Activated CD4-positive, CD25-positive, alpha-beta regulatory T cell treated with anti-CD3 and anti-CD28 coated beads, Interleukin-2, amount 50 U/mL, for 24 hours (primary cell): Measurements from ENCODE around the gene LINGO3.
"Not testable (repeated sequence)": the region's sequence is repeated elsewhere in the genome, so short reads cannot be mapped to it uniquely, and the experiment has no call there.

ENCODE experiments used
- ATAC-seq, 2 donors: fragments of 150-1000 bp; cut with Tn5 transposase; one replicate each; pipeline ENCODE4 v1.10.0; 2021; ENCODE audit warnings: mild to moderate bottlenecking in 1 of 2, moderate library complexity in 1 of 2

Gene LINGO3, protein sequence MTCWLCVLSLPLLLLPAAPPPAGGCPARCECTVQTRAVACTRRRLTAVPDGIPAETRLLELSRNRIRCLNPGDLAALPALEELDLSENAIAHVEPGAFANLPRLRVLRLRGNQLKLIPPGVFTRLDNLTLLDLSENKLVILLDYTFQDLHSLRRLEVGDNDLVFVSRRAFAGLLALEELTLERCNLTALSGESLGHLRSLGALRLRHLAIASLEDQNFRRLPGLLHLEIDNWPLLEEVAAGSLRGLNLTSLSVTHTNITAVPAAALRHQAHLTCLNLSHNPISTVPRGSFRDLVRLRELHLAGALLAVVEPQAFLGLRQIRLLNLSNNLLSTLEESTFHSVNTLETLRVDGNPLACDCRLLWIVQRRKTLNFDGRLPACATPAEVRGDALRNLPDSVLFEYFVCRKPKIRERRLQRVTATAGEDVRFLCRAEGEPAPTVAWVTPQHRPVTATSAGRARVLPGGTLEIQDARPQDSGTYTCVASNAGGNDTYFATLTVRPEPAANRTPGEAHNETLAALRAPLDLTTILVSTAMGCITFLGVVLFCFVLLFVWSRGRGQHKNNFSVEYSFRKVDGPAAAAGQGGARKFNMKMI

DNA sequence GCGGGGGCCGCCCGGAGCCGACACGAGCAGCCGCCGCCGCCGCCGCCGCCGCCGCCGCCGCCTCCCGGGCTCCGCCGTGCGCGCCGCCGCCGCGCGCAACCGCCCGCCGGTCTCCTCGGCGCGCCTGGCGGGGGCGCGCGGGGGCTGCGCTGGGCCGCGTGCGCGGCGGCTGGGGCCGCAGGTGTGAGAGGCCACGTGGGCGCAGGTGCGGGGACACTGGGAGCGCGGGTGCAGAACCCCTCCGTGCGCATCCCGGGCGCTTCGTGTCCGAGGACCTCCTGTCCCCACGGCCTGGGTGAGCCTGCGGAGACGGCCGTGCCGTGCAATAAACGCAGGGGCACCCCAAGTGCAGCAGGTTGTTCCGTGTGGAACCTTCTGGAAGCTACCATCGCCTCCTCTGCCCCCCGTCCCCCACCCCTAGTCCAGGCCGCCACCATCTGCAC, at the start of gene LINGO3:
Gene LINGO3, minus strand, starts transcription at position 41 of the 443 bp plus-strand sequence. CDS start 16,378 bp downstream, outside the sequence.
- ATAC-seq, result no peak

- ATAC-seq, result no peak
Measured at GRCh38 chr19:2356036-2356646, 48.2 kb upstream of the LINGO3 start.

DNA sequence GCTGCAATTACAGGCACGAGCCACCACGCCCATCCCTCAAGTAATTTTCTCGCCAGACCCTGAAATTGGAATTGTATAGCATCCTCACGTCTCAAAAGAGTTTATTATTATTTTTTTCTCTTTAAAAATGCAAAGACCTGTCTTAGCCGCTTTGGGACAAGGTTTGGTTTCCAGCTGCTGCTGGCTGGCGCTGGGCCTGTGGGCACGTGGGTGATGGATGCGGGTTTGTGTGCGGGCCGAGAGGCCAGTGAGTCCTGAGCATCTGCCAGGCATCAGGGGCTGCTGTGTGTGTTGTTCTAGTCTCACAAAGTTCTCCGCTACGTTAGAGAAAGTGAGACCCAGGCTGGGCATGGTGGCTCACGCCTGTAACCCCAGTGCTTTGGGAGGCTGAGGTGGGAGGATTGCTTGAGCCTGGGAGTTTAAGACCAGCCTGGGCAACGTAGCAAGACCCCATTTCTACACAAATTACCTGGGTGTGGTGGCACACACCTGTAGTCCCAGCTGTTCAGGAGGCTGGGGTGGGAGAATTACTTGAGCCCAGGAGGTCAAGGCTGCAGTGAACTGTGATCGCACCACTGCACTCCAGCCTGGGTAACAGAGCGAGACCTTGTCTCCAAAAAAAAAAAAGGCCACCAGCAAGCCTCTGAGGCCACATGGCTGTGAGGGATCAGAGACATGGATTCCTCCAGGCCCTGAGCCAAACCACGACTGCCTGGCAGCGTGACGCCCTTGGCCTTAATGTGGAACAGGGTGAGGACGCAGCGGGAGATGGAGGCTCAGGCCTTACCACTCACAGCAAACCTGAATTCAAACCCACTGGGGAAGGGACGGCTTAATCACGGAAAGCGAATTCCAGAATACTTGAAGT, 47.4 kb upstream of the LINGO3 start:
- ATAC-seq, result no peak

DNA sequence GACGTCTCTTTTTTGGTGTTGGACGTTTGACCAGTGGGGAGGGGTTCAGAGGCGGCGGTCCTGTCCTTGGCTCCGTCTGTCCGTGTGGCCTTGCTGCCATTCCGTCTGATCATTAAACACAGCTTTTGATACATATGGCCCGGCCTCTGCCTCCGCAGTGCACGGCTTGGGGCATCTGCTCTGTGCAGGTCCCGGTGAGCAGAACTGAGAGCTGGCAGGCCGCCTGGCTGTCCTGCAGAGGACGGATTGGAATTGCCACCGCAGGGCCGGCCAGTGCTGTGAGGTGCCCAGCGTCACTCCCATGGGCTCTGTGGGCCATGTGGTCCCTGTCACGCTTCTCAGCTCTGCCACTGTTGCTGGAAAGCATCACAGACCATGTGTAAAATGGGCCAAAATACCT, 46.7 kb upstream of the LINGO3 start:
- no peak for ATAC-seq

DNA sequence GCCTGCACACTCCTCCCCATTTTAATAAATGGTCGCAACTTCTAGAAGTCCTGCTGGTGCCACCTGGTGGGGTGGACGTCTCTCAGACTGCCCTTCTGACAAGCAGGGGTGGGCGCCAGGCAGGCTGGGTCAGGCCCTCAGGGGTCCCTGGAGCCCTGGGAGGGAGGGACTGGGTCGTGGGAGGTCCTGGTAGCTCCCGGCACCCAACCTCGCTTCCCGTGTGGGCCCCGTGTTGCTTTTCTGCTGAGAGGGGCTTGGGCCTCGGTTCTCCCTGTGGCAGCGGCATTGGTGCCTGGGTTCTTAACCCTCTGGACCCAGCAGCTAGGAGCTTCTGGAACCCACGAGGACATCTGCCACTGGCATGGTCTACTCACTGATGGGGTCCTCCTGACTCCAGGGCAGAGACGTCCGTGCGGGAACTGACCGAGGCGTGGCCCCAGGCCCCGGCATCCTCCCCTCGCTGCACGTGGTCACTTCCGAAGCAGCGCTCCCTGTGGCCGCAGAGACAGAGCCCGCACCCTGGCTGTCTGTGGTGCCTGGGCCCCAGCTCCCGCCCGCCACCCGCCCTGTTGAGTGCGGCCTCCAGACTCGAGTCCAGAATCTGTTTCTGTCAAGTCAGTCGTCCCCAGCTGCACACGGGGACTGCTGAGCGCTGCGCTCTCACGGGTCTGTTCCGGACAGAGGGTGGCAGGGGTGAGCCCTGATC, 46.1 kb upstream of the LINGO3 start:
- ATAC-seq, result no peak

GRCh38 chr19:2353159-2353886, 45.4 kb upstream of the LINGO3 start:
- ATAC-seq, result no peak

GRCh38 chr19:2352121-2352520, 44.2 kb upstream of the LINGO3 start:
- ATAC-seq, result no peak

- ATAC-seq, result no peak
Measured at GRCh38 chr19:2351591-2351990, 43.6 kb upstream of the LINGO3 start.

- no peak for ATAC-seq
Measured at GRCh38 chr19:2350656-2351055, 42.7 kb upstream of the LINGO3 start.

GRCh38 chr19:2349818-2350217, 41.9 kb upstream of the LINGO3 start:
- not testable (repeated sequence) for ATAC-seq

DNA sequence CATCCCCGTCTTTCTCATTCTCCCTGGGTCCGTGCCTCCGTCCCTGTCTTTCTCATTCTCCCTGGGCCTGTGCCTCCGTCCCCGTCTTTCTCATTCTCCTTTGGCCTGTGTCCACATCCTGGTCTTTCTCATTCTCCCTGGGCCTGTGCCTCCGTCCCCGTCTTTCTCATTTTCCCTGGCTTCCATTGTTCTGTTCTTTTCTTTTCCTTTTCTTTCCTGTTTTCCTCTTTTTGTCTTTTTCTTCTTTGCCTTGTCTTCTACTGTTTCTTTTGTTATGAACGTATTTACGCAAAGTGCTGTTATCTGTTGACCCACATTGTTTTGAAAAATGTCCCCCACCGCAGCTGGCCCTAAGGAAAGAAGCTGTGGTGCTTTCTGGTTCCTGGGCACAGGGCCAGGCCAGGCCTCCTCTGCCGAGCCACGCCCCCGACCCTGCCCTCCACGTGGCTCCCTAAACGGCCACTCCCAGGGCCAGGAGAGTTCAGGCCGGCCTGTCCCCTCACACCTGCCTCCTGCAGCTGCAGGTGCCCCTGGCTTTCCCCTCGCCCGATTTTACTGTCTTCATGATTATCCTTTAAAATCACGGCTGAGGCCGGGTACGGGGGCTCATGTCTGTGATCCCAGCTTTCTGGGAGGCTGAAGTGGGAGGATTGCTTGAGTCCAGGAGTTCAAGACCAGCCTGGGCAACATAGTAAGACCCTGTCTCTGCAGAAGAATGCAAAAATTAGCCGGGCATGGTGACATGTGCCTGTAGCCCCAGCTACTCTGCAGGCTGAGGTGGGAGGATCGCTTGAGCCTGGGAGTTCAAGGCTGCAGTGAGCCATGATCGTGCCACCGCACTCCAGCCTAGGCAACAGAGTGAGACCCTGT, 38.1 kb upstream of the LINGO3 start:
- no peak for ATAC-seq

DNA sequence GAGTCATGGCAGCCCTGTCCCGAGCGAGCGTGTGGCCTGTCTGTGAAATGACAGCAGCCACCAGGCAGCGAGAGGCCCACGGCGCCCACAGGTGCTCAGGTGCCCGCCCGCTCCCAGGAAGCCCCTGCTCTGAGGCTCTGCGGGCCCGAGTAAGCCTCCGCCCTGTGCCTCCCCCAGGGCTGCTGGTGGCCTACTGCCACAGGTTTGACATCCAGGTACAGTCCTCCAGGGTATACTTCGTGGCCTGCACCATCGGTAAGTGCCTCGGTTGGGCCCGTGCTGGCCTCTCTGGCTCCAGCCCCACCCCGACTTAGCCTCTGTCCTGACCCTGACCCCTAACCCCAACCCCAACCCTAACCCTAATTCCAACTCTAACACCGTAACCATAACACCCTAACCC, 37.1 kb upstream of the LINGO3 start:
- ATAC-seq, result no peak

- ATAC-seq, result no peak
Measured at GRCh38 chr19:2344381-2344870, 36.5 kb upstream of the LINGO3 start.

DNA sequence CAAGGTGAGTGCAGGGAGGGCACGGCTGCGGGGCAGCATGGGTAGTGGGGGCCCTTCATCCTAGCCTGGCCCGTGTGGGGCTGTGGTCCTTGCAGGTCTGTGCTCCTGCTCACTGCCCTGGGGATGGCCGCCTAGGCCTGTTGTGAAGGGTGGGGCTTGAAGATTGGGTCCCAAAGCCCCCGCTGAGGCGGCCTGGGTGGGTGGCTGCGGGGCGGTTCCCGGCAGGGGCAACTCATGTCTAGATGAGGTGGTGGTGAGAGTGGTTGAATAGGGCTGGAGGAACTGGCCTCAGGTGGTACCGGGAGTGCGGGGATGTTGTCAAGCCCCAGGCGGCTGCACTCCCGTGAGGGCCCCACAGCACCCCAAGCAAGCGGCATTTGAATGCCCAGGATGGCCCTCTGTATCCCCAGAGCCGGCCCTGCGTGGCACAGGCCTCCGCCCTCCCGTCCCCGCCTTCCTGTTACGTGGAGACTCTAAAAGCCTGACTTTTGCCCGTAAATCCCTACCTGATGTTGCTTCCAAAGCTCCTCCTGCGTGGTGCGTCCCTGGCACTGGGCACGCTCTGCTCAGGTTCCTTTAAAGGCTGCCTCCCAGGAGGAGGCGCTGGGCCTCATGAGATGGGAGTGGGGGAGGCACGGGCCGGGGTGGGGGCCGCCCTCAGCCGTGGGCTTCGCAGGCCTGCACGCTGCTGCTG, 35.5 kb upstream of the LINGO3 start:
- ATAC-seq, result no peak

DNA sequence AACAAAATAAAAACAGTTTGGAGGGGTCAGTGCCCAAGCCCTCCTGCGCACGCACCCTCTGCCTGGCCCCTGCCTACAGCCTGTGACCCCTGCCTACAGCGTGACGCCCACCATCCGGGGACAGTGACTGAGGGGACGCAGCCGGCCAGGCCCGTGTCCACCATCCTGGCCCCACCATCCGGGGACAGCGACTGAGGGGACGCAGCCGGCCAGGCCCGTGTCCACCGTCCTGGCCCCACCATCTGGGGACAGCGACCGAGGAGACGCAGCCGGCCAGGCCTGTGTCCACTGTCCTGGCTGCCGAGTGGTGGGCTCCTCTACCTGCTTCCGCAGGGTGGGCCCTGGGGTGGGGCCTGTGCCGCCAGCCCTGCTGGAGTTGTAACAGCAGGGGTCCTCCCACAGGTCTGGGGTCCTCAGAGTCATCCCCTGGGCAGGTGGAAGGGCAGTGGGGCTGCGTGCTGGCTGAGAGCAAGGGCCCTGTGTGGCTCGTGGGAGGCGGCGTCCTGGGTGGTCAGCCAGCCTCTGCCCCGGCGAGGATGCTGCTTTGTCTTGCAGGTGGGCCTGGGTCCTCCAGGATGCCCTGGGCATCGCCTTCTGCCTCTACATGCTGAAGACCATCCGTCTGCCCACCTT, 34.8 kb upstream of the LINGO3 start:
- no peak for ATAC-seq

DNA sequence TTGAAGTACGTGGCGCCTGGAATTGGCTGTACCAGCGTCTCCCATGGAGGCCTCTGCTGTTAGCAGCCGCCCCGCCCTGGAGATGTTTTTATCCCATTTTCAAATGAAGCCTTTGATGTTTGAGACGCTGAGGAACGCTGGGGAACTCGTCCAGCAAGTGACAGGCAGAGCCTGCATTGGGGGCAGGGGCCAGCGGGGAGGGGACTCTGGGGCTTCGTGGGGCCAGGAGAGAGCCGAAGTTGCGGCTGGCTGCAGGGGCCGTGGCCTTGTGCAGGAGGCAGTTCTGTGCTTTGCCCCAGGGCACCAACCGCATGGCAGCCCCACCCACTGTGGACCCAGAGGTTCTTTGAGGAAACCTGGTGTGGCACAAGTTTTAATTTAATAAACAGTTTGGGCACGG, 34.0 kb upstream of the LINGO3 start:
- no peak for ATAC-seq

DNA sequence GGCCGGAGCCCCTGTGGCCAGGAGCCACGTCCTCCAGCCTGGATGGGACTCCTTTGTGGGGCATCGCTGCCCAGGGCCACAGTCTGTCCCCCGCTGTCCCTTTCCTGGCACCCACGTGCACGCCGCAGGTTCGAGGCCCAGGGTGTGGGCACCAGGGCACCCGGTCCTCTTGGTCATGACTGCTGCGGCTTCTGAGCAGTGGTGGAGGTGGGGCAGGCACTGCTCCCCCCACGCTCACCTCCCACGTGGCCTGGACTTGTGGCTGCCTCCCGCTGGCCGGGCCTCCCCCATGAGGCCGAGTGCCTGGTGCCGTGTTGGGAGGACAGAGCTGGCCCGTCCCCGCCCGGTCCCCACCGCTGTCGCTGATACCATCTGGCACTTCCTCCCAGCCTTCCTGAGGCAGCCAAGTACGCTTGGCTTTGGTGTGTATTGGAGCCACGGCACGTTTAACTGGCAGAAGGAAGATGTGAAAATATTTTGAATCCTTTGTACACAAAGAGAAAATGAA, 33.3 kb upstream of the LINGO3 start:
- ATAC-seq, result no peak

DNA sequence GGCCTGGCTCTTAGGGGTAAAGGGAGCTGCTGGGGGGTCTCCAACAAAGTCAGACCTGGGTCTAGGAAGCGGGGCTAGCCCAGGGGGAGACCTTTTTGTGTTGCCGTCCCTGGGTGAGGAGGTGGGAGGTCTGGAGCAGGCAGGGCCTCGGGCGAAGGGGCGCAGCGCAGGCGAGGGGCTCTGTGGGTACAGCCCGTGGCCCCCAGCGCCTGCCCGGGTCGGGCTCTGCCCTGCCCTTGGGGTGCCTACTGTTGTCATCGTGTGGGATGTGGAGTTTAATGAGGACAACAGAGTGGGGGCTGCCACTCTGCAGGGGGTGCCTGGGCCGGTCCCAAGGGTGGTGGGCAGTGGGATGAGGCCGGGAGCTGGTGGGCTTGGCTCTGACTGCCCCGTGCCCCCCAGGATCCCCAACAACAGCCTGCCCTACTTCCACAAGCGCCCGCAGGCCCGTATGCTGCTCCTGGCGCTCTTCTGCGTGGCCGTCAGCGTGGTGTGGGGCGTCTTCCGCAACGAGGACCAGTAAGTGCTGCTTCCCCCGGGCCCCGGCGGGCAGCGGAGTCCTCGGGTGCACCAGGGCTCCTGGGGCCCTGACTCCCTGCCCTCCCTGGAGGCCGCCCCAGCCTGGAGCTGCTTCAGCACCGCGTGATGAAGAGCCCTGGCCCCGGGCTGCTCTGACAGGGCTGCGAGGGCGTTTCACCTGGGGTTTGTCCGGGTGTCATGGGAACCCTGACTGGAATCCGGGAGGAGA, 32.7 kb upstream of the LINGO3 start:
- ATAC-seq, result no peak
